Cardiac atrium fibroblast (primary cell): ENCODE data around the gene HNRNPA1. TPM values are rescaled to one million over a fixed set of nuclear protein-coding genes. Genes with fewer than 3 reads are reported as not detected.

Experiments
- total RNA-seq: library from RNA; depleted of rRNA; stranded (reverse); fragments of >200 nt; gene quantifications from 2 replicates; pipeline ENCODE4 v1.2.3, GENCODE V29; 2015

Gene HNRNPA1
- total RNA-seq: 355 and 603 TPM in 2 replicates

GRCh38 chr12:54280468-54281260 is at the start of gene HNRNPA1:
HNRNPA1 (plus strand) TSS chr12:54280726; CDS start chr12:54280808, 82 bp downstream.

GRCh38 chr12:54279632-54280467 is 676 bp upstream of the HNRNPA1 start, which contains the start of gene CBX5:
CBX5 (minus strand) TSS chr12:54280122; CDS start chr12:54257650, 22,472 bp downstream.

GRCh38 chr12:54300732-54301427 is 20.4 kb downstream of the HNRNPA1 start, which contains the start of gene NFE2:
NFE2 (minus strand) TSS chr12:54301015; CDS start chr12:54295248, 5,767 bp downstream.

GRCh38 chr12:54324617-54325441 is 44.3 kb downstream of the HNRNPA1 start, which contains the start of gene COPZ1:
COPZ1 (plus strand) TSS chr12:54325131; CDS start chr12:54325164, 33 bp downstream.

Other genes with a start within 250 kb of the HNRNPA1 start
- gene HOXC5, start 247.7 kb upstream of the HNRNPA1 start, total RNA-seq: not detected in 2 replicates
- not detected in 2 replicates for gene HOXC4, start 226.9 kb upstream of the HNRNPA1 start, total RNA-seq
- gene SMUG1, start 91.7 kb upstream of the HNRNPA1 start, total RNA-seq: 33.4 and 57.5 TPM in 2 replicates
- gene CBX5, start 604 bp upstream of the HNRNPA1 start, total RNA-seq: 22.0 and 31.1 TPM in 2 replicates
- gene NFE2, start 20.3 kb downstream of the HNRNPA1 start, total RNA-seq: 1.6 TPM in 1 of 2 replicates, not detected in the other
- 137 and 152 TPM in 2 replicates for gene COPZ1, start 44.4 kb downstream of the HNRNPA1 start, total RNA-seq
- not detected in 2 replicates for gene GPR84, start 83.8 kb downstream of the HNRNPA1 start, total RNA-seq
- gene ZNF385A, start 104.0 kb downstream of the HNRNPA1 start, total RNA-seq: 3.2 and 14.3 TPM in 2 replicates
- 364 and 402 TPM in 2 replicates for gene ITGA5, start 138.5 kb downstream of the HNRNPA1 start, total RNA-seq
- not detected in 2 replicates for gene GTSF1, start 192.9 kb downstream of the HNRNPA1 start, total RNA-seq
- gene NCKAP1L, start 217.0 kb downstream of the HNRNPA1 start, total RNA-seq: not detected in 2 replicates